Glutamatergic neuron (in vitro differentiated cells): Measurements from ENCODE around the gene KCTD19. TPM values are rescaled to one million over a fixed set of nuclear protein-coding genes. Genes with fewer than 3 reads are reported as not detected.

Experiments
- DNase-seq: peaks from one replicate; pipeline ENCODE4 v3.0.0; 2022
- H3K27ac Mint-ChIP-seq: one replicate; pipeline ENCODE4 v1.8.0; 2020; ENCODE audit warnings: mild to moderate bottlenecking, mixed read lengths, inconsistent platforms; ENCODE audit not compliant: unreplicated experiment
- H3K27me3 Mint-ChIP-seq: one replicate; pipeline ENCODE4 v1.8.0; 2020; ENCODE audit warnings: mild to moderate bottlenecking, moderate library complexity, mixed read lengths, inconsistent platforms; ENCODE audit not compliant: unreplicated experiment
- H3K36me3 Mint-ChIP-seq: one replicate; pipeline ENCODE4 v1.8.0; 2020; ENCODE audit warnings: mild to moderate bottlenecking, mixed read lengths, inconsistent platforms; ENCODE audit not compliant: unreplicated experiment
- H3K4me1 Mint-ChIP-seq: one replicate; pipeline ENCODE4 v1.8.0; 2020; ENCODE audit warnings: mild to moderate bottlenecking, low read depth, mixed read lengths, inconsistent platforms; ENCODE audit not compliant: unreplicated experiment
- H3K4me3 Mint-ChIP-seq: one replicate; pipeline ENCODE4 v1.8.0; 2020; ENCODE audit warnings: mild to moderate bottlenecking, mixed read lengths, inconsistent platforms; ENCODE audit not compliant: unreplicated experiment
- H3K9me3 Mint-ChIP-seq: one replicate; pipeline ENCODE4 v1.8.0; 2020; ENCODE audit warnings: mild to moderate bottlenecking, moderate library complexity, mixed read lengths, inconsistent platforms; ENCODE audit not compliant: unreplicated experiment
- total RNA-seq: library from RNA; stranded (reverse); fragmentation: NEBNext Ultra II Directional; extraction: Animal tissue kit (Norgen Biotek cat#: 25700); gene quantifications from one replicate; pipeline ENCODE4 v1.2.1, GENCODE V29; 2021; ENCODE audit not compliant: unreplicated experiment
- TF ChIP-seq, protein P1 (sequence below): fragments of 200-600 bp; sonication (generic); IDR thresholded peaks from one replicate; pipeline ENCODE4 v1.5.0; 2021; ENCODE audit not compliant: partially characterized antibody, unreplicated experiment

KCTD19 gene
- total RNA-seq, 1 donor from 2014 or later: 1.0 TPM

DNA sequence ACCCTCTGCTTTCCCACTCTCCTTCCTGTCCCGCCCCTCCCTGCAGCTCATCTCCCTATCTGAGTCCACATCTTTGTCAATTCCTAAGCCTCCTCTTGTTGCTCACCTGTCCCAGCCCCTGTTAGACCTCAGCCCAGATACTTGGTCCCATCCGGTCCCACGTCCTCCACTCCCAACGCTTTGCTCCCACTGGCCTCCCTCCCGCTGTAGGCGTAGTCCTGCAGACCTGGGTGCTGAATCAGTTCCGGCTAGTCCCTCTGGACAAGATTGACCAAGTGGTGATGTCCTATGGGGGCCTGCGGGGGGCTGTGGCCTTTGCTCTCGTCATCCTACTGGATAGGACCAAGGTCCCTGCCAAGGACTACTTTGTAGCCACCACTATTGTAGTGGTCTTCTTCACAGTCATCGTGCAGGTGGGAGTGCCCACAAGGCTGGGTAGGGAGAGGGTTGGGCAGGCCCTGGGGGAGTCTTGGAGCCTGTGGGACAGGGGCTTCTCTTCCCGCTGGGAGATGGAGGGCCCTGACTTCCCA lies 69.8 kb downstream of the KCTD19 start:
- DNase-seq: no peak
- no peak overlapping the region for H3K4me3 Mint-ChIP-seq
- H3K27ac Mint-ChIP-seq: no peak overlapping the region
- peaks cover 4% of the 10 kb centered on the region for H3K36me3 Mint-ChIP-seq
- H3K9me3 Mint-ChIP-seq: peaks cover 4% of the 10 kb centered on the region
- peaks cover 4% of the 10 kb centered on the region for H3K27me3 Mint-ChIP-seq
- H3K4me1 Mint-ChIP-seq: peaks cover 7% of the 10 kb centered on the region
- TF ChIP-seq, protein P1, sequence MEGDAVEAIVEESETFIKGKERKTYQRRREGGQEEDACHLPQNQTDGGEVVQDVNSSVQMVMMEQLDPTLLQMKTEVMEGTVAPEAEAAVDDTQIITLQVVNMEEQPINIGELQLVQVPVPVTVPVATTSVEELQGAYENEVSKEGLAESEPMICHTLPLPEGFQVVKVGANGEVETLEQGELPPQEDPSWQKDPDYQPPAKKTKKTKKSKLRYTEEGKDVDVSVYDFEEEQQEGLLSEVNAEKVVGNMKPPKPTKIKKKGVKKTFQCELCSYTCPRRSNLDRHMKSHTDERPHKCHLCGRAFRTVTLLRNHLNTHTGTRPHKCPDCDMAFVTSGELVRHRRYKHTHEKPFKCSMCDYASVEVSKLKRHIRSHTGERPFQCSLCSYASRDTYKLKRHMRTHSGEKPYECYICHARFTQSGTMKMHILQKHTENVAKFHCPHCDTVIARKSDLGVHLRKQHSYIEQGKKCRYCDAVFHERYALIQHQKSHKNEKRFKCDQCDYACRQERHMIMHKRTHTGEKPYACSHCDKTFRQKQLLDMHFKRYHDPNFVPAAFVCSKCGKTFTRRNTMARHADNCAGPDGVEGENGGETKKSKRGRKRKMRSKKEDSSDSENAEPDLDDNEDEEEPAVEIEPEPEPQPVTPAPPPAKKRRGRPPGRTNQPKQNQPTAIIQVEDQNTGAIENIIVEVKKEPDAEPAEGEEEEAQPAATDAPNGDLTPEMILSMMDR: no peak

DNA sequence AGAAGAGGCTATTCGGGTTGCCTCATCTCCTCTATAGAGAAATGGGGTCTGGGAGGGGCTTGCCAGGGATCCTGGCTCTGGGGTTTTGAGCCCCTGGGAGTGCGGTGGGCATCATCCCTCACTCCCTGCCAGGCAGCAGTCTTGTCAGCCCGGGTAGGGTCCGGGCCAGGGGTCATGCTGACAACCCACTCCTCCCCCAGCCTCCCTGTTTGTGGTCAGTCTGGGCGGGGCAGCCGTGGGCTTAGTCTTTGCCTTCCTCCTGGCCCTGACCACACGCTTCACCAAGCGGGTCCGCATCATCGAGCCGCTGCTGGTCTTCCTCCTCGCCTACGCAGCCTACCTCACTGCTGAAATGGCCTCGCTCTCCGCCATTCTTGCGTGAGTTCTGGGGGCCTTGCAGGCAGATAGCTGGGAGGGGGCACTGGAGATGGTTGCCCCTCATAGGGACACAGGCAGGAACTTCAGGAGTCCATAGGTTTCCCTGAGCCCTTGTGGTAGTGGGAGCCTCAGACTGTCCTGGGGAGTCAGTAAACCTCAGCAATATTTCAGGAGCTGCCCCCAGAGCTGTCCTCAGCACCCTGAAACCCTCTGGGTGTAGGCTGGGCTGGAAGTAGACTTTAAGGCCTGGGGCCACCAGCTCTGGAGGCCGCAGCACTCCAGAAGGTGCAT lies 70.9 kb downstream of the KCTD19 start:
- peaks cover 4% of the 10 kb centered on the region for H3K9me3 Mint-ChIP-seq
- TF ChIP-seq, protein P1: no peak
- no peak overlapping the region for H3K4me3 Mint-ChIP-seq
- no peaks in the 10 kb centered on the region for H3K36me3 Mint-ChIP-seq
- DNase-seq: no peak
- peaks cover 5% of the 10 kb centered on the region for H3K4me1 Mint-ChIP-seq
- H3K27ac Mint-ChIP-seq: no peak overlapping the region
- H3K27me3 Mint-ChIP-seq: peaks cover 7% of the 10 kb centered on the region

DNA sequence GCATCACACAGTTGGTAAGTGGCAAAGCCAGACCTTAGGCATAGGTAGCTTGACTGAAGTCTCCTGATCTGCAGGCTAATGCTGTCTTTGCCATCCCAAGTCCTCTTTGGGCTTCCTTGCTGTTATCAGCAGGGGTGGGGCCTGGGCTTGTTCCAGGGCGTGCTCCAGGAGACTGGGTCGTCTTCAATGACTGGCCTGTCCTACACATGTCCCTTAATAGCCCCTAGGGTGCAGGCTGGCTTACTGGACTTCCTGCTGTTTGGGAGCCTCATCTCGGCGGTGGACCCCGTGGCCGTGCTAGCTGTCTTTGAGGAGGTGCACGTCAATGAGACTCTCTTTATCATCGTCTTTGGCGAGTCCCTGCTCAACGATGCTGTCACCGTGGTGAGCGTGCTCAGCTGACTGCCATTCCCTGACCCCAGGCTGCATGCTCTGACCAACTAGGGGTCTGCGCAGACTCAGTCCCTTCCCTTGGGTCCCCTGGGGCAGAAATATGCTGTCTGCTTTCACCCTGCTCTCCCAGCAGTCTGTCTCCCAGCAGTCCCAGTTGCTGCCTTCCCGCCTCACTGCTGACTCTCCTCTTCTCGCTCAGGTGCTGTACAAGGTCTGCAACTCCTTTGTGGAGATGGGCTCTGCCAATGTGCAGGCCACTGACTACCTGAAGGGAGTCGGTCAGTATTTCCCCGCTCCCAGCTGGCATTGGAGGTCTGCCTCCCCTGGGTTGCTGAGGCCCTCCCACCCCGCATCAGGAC lies 71.6 kb downstream of the KCTD19 start:
- TF ChIP-seq, protein P1: no peak
- Mint-ChIP-seq H3K4me1 (peaks cover 3% of the 10 kb centered on the region), H3K27ac (no peak overlapping the region), H3K27me3 (peaks cover 10% of the 10 kb centered on the region), H3K4me3 (no peak overlapping the region), H3K36me3 (peaks cover under 1% of the 10 kb centered on the region), H3K9me3 (peaks cover 7% of the 10 kb centered on the region)
- no peak for DNase-seq

DNA sequence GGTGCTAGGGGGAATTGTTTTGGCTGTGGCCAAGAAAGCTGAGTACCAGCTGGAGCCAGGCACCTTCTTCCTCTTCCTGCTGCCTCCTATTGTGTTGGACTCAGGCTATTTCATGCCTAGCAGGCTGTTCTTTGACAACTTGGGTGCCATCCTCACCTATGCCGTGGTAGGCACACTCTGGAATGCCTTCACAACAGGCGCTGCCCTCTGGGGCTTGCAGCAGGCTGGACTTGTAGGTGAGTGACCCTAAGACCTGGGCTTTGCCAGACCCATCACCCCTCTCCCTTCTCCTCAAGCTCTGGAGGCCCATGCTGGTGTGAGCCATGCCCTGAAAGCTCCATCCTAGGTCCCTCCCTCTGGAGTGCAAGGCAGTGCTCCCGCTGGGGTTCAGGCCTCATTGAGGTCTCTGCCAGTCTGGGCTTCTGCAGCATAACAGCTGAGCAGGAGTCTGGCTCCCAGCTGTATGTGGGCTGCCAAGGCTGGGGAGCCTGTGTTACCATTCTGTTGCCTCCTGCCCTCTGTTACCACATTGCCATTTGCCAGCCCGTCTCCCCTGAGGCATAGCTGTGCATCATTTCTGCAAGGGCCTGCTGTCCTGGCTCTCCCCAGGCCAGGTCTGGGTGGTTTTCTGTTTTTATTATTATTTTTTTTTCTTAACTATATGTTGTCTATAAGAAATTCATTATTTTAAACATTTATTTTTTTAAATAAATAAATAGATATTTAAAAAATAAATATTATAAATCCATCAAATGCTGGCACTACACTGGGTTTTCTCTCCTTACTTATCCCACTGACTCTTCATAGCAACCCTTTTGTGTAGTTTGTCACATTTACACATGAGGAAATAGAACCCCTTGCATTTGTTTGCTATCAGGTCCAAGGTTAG lies 73.7 kb downstream of the KCTD19 start:
- TF ChIP-seq, protein P1: no peak
- peaks cover 10% of the 10 kb centered on the region for H3K9me3 Mint-ChIP-seq
- peaks cover 14% of the 10 kb centered on the region for H3K4me1 Mint-ChIP-seq
- DNase-seq: peak; percentile 44
- H3K4me3 Mint-ChIP-seq: no peak overlapping the region
- peaks cover 5% of the 10 kb centered on the region for H3K36me3 Mint-ChIP-seq
- peak overlapping the region; percentile 64 for H3K27ac Mint-ChIP-seq
- peaks cover 19% of the 10 kb centered on the region for H3K27me3 Mint-ChIP-seq
